Kidney epithelial cell (primary cell): ENCODE data around the gene SH3GL2. TPM values are rescaled to one million over a fixed set of nuclear protein-coding genes. Genes with fewer than 3 reads are reported as not detected.

ENCODE experiments used
- DNase-seq: peaks from one replicate; pipeline ENCODE4 v3.0.0-alpha.2; 2010; ENCODE audit warnings: low read depth
- H3K27me3 ChIP-seq: 2 replicates; pipeline ENCODE4 v1.6.0; 2011; ENCODE audit warnings: low read length; ENCODE audit not compliant: control insufficient read depth, insufficient read depth
- H3K36me3 ChIP-seq: 2 replicates; pipeline ENCODE4 v1.5.1; 2011; ENCODE audit warnings: low read length; ENCODE audit not compliant: control insufficient read depth, insufficient read depth
- H3K4me3 ChIP-seq: 2 replicates; pipeline ENCODE4 v1.5.1; 2011; ENCODE audit warnings: low read depth, mild to moderate bottlenecking, control low read depth, low read length
- CTCF ChIP-seq: IDR thresholded peaks from 2 replicates; pipeline ENCODE4 v1.5.1; 2011; ENCODE audit warnings: mild to moderate bottlenecking, moderate library complexity, low read length, control low read depth, inconsistent platforms; ENCODE audit not compliant: insufficient read depth, poor library complexity, severe bottlenecking
- total RNA-seq: library from RNA; depleted of rRNA; stranded (reverse); fragments of >200 nt; gene quantifications from 2 replicates; pipeline ENCODE4 v1.2.3, GENCODE V29; 2015

SH3GL2 gene
- total RNA-seq, 1 donor from 2014 or later, result 3.5 TPM

DNA sequence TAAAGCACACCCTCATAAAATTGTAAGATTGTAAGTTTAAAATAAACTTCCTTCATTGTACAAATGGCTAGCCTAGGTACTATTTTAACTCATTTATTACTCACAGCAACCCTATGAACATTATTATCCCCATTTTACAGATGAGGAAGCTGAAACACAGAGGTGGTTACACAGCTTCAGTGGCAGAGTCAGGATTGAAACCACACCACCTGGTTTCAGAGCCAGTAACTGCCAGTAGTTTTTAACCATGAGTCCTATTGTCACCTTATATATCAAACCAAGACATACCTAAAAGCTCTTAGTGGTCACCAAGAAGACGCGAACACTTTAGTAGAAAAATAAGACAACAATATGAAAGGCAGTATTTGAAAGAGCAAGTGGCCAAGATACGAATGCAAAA is 16.1 kb downstream of the SH3GL2 start:
- no peak for TF ChIP-seq CTCF
- no peak for DNase-seq
- H3K27me3 ChIP-seq, result no peaks in the 10 kb centered on the region
- H3K36me3 ChIP-seq, result no peaks in the 10 kb centered on the region
- H3K4me3 ChIP-seq, result no peak overlapping the region

DNA sequence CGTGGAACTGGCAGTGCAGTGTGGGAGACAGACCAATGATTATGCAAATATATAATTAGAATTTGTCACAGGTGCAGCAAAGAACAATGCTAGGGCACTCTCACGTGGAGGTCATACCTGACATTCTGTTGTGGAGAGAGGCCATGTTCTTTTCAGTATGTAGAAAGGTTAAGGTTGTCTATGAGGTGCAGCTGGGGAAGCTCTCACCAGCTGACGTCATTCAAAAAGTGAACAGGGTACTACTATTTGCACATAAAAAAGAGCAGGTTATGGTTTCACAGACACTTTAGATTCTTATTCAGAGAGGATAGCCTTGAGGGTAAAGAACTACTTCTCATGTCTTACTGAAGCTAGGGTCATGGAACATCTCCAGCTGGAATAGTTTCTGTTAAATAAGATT is 19.1 kb downstream of the SH3GL2 start:
- TF ChIP-seq CTCF, result no peak

DNA sequence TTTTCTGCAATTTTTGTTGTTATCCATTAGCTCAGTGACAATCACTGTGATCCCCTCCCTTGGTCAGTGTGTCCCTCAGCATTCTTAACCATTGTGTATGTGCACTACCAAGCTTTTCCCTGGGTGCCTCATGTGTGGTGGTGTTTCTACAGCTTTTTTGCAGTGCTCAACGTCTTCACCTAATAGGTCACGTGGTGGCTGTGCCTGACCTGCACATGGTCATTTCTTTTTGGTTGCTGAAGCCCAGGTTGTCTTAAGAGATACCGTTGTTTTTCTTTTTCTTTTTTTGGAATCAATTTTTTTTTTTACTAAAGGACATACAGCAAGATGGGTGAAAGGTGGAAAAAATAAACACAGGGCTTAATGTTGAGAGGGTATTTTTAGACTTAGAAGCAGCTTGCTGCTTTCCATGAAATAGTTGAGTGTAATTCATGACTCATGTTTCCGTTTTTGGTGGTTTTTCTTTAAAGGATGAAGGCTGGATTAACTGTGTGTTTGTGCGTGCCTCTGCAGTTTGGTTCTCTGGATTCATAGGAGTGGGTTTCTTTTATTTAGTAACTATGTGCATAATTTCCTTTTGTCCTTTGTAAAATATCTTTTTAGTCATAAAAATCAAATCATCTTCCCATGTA is 22.2 kb downstream of the SH3GL2 start:
- Histone ChIP-seq H3K27me3 (no peaks in the 10 kb centered on the region), H3K36me3 (no peaks in the 10 kb centered on the region), H3K4me3 (no peak overlapping the region)
- DNase-seq, result no peak
- no peak for TF ChIP-seq CTCF

More for the DNA sequence above, 19.1 kb downstream of the SH3GL2 start:
- no peak for DNase-seq
- Histone ChIP-seq H3K4me3 (no peak overlapping the region), H3K36me3 (no peaks in the 10 kb centered on the region), H3K27me3 (no peaks in the 10 kb centered on the region)

DNA sequence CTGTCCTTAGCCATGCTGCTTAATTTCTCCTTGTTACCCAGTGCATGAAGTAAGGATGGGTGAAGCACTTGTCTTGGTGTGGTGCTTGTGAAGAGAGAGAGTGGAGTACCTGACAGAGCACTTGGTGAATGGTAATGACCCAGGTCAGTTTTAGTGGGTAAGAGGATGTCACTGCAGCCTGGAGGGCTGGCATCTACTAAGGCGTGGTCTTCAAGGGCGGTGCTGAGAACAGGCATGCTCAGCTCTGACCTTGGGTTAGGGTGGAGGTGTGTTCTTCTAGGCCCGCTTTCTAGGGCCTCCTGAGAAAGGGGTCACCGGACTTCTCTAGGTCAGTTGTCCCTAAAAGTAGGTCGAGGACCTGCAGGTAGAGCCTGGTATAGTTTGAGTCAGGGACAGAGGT is 25.7 kb downstream of the SH3GL2 start:
- Histone ChIP-seq H3K4me3 (no peak overlapping the region), H3K27me3 (no peaks in the 10 kb centered on the region), H3K36me3 (no peaks in the 10 kb centered on the region)
- TF ChIP-seq CTCF, result no peak
- DNase-seq, result no peak

DNA sequence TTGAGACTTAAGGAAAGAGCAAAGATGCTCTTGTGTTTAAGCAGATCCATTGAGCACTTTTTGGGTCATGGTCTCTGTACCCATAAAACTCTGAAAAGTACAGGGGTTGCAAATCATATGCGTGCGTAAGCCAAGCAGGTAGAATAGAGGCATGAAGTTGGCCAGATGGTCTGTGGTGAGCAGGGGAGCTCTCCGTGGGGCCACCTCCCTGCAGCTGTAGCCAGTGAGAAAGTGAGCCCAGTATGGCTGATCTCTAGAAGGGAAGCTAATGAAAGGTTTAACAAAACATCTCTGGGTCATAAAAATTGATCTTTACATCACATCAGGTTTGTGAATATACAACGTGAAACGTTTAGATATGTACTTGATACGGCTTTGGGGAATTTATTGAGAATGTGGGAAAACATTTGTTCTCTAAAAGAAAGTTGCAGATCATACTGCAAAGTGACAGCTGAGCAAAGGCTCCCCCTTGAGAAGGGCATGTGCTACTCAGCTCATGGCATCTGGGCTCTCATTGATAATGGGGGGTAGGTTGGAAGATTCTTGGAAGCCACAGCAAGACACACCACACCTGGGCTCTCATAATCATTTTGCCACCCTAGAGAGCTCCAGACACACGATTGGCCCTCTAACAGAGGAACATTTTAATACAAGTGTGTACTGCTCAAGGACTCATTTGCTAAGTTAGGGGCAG is 30.6 kb downstream of the SH3GL2 start:
- no peaks in the 10 kb centered on the region for H3K36me3 ChIP-seq
- TF ChIP-seq CTCF, result no peak
- no peak overlapping the region for H3K4me3 ChIP-seq
- DNase-seq, result no peak
- no peaks in the 10 kb centered on the region for H3K27me3 ChIP-seq

- H3K4me3 ChIP-seq, result no peak overlapping the region
- H3K36me3 ChIP-seq, result no peaks in the 10 kb centered on the region
- H3K27me3 ChIP-seq, result no peaks in the 10 kb centered on the region
- no peak for DNase-seq
- TF ChIP-seq CTCF, result no peak
Measured at GRCh38 chr9:17611342-17611741, 32.5 kb downstream of the SH3GL2 start.
